ENCODE data around the gene MEG3.

MEG3 gene

GRCh38 chr14:100883789-100884101 is 57.8 kb downstream of the MEG3 start:
- no peak for DNase-seq

DNA sequence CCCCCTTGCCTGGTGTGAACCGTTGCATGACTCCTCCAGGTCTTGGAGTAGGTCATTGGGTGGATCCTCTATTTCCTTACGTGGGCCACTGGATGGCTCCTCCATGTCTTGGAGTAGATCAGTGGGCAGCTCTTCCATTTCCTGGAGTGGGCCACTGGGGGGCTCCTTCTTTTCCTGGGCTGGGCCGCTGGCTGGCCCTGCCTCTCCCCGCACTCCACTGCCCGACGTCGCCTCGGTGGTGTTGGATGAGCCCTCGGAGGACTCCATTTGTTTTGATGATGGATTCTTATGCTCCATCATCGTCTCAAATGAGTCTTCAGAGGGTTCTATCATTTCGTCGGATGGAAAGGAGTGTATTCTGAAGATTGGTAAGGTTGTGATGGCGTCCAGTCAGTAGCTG is 58.5 kb downstream of the MEG3 start:
- DNase-seq, result no peak

GRCh38 chr14:100885196-100885595 is 59.3 kb downstream of the MEG3 start:
- DNase-seq, result no peak

DNA sequence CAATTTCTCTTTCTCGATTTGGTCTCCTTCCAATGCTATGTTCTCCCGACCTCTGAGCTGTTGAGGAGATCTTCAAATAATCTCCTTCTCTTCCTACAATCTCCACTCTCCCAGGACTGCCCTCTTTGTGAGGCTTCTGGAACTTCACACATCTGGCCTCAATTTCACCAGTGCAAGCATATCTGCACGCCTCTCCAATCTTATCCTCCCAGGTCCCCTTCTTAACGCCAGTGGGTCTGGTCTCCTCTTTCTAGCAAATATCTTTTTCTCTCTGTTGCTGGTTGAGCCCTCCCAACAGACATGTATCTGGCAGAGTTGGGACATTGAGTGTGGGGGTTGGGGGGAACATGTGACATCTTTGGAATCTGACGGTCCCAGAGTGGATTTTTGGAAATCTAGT is 59.7 kb downstream of the MEG3 start:
- DNase-seq, result no peak

- no peak for DNase-seq
Observed at GRCh38 chr14:100887728-100888335, 61.9 kb downstream of the MEG3 start.

- DNase-seq, result no peak
Observed at GRCh38 chr14:100888789-100889315, 62.9 kb downstream of the MEG3 start.

- DNase-seq, result no peak
Observed at GRCh38 chr14:100889641-100890040, 63.7 kb downstream of the MEG3 start.

DNA sequence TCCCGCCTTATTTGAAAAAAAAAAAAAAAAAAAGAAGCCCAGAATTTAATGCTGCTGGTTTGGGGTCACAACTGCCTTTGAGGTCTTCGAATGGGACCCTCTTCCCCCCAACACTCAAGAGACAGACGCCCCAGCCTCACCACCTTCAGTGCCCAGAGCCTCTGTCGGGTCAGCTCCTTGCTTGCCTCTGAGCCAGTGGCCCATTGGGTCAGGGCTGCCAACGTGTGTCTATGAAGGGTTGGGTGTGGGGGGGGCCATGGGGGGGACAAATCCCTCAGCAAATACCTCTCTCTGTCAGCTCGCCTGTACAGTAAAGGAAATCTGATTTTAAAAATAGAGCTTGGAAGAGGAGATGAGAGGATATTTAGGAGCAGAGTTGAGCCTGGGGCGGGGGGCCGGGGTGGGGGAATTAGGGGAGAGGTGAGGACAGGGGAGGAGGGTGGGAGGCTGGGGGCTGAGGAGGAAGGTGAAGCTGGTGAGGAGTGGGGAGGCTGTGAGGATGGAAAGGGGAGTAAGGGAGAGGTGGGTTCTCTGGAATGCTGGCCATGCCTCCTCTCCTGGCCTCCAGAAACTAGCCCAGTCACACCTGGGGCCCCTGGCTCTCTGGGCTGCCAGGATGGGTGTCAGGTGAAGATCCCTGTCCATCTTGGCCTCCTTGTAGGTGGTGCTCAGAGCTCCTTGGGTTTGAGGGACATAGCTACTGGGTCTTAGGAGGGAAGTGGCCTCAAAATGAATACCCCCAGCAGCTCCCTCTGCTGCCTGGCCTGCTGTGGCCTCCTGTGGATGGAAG is 64.3 kb downstream of the MEG3 start:
- DNase-seq, result no peak

GRCh38 chr14:100891051-100891450 is 65.1 kb downstream of the MEG3 start:
- no peak for DNase-seq

DNA sequence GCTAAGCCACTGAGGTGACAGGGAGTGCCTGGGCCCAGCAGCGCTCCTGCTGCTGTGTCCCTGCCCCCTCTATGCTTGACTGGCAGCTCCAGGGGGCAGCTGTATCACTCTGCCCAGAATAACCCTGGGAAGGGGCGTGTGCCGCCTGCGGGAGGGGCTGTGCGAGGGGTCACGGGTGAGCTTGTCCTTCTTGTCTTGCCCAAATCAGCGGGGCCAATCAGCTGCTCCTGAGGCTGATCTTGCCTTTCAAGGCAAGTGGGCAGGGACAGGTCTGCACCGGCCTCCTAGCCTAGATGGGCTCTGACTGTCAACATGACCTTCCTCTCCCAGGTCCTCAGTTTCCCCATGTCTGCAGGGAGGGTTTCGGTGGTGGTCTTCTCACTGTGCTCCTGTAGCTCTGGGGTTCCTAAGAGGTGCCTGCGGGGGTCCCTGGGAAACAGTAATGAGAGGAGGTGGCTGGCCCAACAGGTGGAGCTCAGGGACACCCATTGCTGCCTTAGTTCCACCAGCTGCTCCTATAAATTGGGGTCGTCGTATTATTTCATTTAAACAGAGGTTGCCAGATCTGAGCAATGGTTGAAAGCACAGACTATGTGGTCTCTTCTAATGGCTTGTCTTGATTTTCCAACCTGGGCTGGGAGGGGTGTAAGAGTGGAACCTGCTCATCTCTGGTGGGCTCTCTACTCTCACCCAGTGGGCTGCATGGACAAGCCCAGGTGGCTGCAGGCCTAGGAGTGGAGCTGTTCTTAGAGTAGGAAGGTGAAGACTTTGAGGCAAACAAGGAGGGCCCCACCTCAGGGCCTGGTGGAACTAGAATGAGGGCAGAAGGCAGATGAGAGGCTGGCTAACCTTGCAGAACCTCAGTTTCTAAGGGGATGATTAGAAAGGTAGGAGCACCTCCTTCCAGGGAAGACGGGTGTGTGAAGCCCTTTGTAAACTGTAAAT is 65.9 kb downstream of the MEG3 start:
- DNase-seq, result no peak

GRCh38 chr14:100892496-100893227 is 66.7 kb downstream of the MEG3 start:
- no peak for DNase-seq

- DNase-seq, result no peak
Observed at GRCh38 chr14:100893228-100893601, 67.3 kb downstream of the MEG3 start.

GRCh38 chr14:100893760-100894159 is 67.8 kb downstream of the MEG3 start:
- no peak for DNase-seq

GRCh38 chr14:100894416-100894815 is 68.5 kb downstream of the MEG3 start:
- DNase-seq, result no peak

DNA sequence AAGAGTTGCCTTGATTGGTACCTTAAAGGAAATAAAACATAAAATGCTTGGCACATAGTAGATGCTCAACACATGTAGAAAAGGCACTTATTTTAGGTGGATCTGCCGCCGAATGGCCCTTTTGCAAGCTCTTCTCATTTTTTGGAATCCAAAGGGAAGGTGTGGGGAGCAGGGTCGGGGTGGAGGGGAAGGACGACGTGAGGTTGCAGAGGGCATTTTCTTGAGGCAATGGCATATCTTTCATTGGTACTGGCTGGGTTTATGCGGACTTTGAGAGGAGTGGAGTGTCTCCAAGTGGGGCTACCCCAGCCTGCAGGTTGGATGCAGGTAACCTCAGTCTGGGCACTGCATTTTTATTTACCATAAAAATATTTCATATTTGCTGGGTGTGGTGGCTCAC is 69.5 kb downstream of the MEG3 start:
- no peak for DNase-seq

DNA sequence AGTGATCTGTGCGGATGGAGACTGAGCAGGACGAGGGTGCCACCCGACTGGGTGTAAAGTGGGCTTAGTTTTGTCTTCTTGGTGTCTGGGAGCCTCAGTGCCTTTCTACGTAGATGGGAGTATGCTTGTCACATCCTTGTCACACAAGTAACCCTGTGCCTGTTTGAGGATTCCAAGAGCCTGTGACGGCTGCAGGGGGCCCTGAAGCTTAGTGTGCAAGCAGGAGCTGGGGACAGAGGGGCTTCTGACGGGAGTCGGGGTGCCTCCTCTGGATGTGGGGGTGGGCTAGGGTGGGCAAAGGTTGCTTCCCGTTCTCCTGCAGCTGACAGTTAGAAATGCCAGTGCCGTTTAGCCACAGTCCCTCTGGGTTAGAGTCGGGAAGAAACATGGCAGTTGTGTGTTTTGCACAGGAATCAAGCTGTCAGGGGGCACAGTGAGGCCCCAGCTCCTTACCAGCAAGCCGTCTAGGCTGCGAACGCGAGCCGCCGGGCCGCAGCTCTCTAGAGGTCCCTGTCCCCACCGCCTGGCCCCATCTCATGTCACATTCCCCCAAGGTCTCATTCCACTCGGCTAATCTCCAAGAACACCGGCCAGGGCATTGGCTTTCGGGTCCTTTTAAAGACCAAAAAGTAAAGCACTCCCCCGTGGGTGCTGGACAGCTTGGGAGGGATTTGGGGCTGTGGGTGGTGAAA is 70.6 kb downstream of the MEG3 start:
- no peak for DNase-seq

GRCh38 chr14:100898465-100898864 is 72.5 kb downstream of the MEG3 start:
- no peak for DNase-seq

DNA sequence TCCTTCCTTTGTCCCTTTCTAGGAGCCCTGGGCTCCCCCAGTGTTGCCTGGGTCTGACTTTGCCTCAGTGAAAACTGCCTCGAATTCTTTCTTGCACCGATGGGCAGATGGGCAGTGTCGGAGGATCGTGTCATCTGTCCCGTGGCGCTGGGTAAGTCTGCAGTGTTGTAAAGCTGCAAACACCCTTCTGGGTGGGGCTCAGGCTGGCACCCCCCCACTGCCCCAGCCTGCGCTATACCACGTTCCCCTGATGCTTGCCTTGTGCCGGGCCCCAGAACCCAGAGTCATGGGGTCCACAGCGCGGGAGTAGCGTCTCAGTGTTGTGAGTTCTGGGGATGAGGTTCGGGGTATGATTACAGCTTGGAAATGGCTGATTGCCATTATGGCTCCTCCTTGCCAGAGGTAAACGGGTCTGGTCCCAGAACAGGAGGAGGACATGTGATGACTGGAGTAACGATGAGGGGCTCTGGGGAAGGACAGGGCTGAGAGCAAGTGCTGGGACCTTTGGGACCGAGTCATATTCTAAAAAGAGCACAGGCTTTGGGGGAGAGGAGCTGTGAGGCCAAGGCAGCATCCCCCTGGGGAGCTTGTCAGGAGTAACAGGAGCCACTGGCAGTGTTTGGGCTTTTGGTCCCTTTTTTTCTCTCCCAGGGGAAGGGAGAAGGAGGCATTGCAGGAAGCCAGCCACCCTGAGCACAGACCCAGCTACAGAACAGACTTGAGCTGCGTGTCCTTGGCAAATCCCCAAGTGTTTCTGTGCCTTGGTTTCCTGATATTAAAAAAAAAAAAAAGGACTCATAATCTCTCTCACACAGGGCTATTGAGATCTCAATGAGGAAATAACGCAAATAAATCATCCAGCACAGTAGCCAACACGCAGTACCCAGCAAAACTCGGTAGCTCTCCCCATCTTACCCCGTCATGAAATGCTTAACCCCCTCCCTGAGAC is 73.3 kb downstream of the MEG3 start:
- no peak for DNase-seq

GRCh38 chr14:100899884-100900771 is 74.2 kb downstream of the MEG3 start:
- no peak for DNase-seq

- no peak for DNase-seq
Observed at GRCh38 chr14:100900837-100901390, 75.0 kb downstream of the MEG3 start.

Measured in NCI-H2081 treated with DMSO at 0.1 percent for 48 hours (cell line).